NK-92 treated with Interleukin-12 subunit alpha and Interleukin-12 subunit beta, amount 100 ng/mL, for 24 hours (cell line): ENCODE data around the gene ONECUT3.

ENCODE experiments used
- DNase-seq: peaks from one replicate; lab custom pipeline; 2025; lab: John Stamatoyannopoulos, UW

Gene ONECUT3

GRCh38 chr19:1768248-1768647 lies 14.9 kb downstream of the ONECUT3 start:
- DNase-seq = no peak

GRCh38 chr19:1768918-1769644 lies 15.8 kb downstream of the ONECUT3 start:
- no peak for DNase-seq

GRCh38 chr19:1769645-1769985 lies 16.3 kb downstream of the ONECUT3 start:
- no peak for DNase-seq

- no peak for DNase-seq
Measured at GRCh38 chr19:1770866-1771576, 17.7 kb downstream of the ONECUT3 start.

- no peak for DNase-seq
Measured at GRCh38 chr19:1773184-1773583, 19.9 kb downstream of the ONECUT3 start.

- DNase-seq = no peak
Measured at GRCh38 chr19:1774989-1775772, 21.9 kb downstream of the ONECUT3 start.

GRCh38 chr19:1775951-1776605 lies 22.8 kb downstream of the ONECUT3 start:
- DNase-seq = no peak

- DNase-seq = no peak
Measured at GRCh38 chr19:1776606-1777147, 23.4 kb downstream of the ONECUT3 start.

GRCh38 chr19:1777149-1777548 lies 23.8 kb downstream of the ONECUT3 start:
- DNase-seq = no peak

GRCh38 chr19:1779574-1779973 lies 26.3 kb downstream of the ONECUT3 start:
- no peak for DNase-seq

- no peak for DNase-seq
Measured at GRCh38 chr19:1780272-1780958, 27.1 kb downstream of the ONECUT3 start.

GRCh38 chr19:1782521-1782920 lies 29.2 kb downstream of the ONECUT3 start:
- DNase-seq = no peak

GRCh38 chr19:1783354-1783753 lies 30.0 kb downstream of the ONECUT3 start:
- no peak for DNase-seq

- DNase-seq = no peak
Measured at GRCh38 chr19:1783874-1784273, 30.6 kb downstream of the ONECUT3 start.

- DNase-seq = no peak
Measured at GRCh38 chr19:1785310-1785709, 32.0 kb downstream of the ONECUT3 start.

- no peak for DNase-seq
Measured at GRCh38 chr19:1786668-1787067, 33.4 kb downstream of the ONECUT3 start.

- DNase-seq = no peak
Measured at GRCh38 chr19:1787116-1787515, 33.8 kb downstream of the ONECUT3 start.

GRCh38 chr19:1789261-1790041 lies 36.1 kb downstream of the ONECUT3 start:
- DNase-seq = no peak

GRCh38 chr19:1790054-1790792 lies 36.9 kb downstream of the ONECUT3 start:
- DNase-seq = no peak

GRCh38 chr19:1791879-1792278 lies 38.6 kb downstream of the ONECUT3 start:
- no peak for DNase-seq
